Globus pallidus (tissue), 1 donor: ENCODE measurements around the gene MIA.
A peak's percentile ranks its signal among the peaks of the same experiment; 100 is the strongest.
"Not testable (repeated sequence)": the region's sequence is repeated elsewhere in the genome, so short reads cannot be mapped to it uniquely, and the experiment has no call there.

Source experiments
- DNase-seq: peaks from one replicate; pipeline ENCODE4 v3.0.0-alpha.2; 2015; ENCODE audit warnings: low spot score

MIA gene

DNA sequence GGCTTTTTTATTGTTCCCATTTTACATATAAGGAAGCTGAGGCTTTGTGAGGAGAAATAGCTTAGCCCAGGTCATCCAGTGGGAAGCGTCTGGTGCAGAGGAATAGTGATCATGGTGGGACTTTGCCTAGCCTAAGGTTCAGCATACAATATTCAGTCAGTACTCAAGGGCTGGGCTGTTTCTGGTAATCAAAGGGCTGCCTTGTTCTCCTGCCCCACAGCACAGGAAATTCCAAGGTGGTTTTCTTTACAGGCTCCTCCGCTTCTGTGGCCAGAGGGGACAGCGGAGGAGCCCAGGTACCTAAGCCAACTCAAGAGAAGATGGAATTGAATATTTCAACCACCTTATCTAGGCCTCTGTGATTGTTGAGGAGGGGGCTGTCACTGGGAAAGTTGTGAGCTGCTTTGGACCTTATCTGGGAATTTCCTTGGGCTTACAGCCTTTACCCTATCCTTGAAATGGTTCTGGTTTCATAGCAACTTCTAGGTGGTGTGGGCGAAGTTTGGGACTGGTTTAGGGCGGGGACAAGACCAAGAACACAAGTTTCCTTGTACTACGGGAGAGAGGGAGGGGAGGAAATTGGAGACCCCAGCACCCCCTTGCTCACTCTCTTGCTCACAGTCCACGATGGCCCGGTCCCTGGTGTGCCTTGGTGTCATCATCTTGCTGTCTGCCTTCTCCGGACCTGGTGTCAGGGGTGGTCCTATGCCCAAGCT, at the start of gene MIA:
MIA (plus strand) TSS at position 606 of the 716 bp plus-strand sequence; CDS start at position 628, 22 bp downstream.
- DNase-seq, result no peak

DNA sequence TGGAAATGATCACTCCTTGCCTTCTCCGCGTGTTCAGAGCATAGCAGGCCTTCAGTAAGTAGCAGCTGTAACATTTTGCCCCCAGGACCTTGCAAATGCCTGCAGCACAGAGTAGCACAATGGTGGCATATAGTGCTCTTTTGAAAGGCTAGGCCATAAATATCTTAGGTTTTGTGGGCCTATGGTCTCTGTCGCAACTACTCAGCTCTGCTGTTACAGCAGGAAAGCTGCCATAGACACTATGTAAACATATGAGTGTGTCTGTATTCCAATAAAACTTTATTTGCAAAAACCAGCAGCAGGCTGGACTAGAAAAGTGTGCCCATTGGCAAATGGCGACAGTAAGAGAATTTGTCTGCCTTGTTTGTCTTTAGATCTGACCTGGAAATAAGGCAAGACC, 49.0 kb upstream of the MIA start:
- DNase-seq, result no peak

DNA sequence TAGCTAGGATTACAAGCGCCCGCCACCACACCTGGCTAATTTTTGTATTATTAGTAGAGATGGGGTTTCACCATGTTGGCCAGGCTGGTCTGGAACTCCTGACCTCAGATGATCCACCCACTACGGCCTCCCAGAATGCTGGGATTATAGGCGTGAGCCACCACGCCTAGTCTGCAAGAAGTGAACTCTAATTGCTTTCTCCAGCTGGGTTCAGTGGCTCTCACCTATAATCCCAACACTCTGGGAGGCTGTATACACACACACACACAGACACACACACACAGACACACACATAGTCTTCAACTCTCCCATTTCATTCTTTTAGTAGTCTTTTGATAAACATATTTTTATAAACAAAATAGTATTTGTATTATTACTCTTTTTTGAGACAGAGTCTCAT, 45.3 kb upstream of the MIA start:
- DNase-seq, result not testable (repeated sequence)

DNA sequence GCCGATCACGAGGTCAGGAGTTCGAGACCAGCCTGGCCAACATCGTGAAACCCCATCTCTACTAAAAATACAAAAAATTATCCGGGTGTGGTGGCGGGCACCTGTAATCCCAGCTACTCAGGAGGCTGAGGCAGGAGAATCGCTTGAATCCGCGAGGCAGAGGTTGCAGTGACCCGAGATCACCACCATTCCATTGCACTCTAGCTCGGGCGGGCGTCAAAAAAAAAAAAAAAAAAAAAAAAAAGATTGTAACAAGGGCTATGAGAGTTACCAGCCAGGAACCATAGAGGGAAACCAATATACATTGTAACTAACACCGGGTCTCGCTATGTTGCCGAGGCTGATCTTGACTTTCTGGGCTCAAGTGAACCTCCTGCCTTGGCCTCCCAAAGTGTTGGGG, 43.0 kb upstream of the MIA start:
- not testable (repeated sequence) for DNase-seq

DNA sequence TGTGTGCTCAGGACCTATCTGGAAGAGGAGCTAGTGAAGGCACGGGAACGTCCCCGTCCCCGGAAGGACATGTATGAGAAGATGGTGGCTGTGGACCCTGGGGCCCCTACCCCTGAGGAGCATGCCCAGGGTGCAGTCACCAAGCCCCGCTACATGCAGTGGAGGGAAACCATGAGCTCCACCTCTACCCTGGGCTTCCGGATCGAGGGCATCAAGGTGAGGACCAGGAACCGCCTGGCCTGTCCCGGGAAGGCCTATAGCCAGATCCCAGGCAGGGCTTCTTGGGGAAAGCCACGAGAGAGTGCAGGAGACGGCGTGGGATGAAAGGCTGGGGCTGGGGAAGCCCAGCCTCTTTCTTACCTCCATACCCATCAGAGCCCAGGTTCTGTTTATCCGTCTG, 42.2 kb upstream of the MIA start:
- no peak for DNase-seq

DNA sequence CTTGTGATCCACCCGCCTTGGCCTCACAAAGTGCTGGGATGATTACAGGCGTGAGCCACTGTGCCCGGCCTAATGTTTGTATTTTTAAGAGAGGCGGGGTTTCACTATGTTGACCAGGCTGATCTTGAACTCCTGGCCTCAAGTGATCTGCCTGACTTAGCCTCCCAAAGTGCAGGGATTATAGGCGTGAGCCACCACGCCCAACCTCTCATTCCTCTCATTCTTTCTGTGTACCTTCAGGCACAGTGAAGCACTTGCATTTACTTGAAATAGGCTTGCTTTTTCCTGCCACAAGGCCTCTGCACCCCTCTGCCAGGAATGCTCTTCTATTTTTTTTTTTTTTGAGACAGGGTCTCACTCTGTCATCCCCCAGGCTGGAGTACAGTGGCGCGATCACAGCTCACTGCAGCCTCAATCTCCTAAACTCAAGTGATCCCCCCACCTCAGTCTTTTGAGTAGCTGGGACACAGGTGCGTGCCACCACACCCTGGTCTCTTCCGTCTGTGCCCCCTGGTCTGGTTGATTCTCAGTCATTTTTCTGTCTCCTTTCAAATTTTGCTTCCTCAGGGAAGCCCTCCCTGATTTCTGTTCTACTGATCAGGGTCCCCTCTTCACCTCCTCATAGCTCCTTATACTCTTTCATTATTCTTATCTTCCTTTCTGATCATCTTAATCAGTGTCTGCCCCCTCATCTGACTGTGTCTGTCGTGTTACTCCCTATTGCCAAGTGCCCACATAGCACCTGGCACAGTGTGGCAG, 40.1 kb upstream of the MIA start:
- DNase-seq, result no peak

DNA sequence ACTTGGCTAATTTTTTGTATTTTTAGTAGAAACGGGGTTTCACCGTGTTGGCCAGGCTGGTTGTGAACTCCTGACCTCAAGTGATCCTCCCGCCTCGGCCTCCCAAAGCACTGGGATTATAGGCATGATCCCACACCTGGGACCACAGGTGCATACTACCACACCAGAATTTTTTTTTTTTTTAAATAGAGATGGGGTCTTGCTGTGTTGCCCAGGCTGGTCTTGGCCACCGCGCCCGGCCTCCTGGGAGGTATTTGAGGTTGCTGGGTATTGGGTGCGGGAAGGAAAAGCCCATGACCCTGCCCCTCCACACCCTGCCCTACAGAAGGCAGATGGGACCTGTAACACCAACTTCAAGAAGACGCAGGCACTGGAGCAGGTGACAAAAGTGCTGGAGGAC, 38.7 kb upstream of the MIA start:
- no peak for DNase-seq

DNA sequence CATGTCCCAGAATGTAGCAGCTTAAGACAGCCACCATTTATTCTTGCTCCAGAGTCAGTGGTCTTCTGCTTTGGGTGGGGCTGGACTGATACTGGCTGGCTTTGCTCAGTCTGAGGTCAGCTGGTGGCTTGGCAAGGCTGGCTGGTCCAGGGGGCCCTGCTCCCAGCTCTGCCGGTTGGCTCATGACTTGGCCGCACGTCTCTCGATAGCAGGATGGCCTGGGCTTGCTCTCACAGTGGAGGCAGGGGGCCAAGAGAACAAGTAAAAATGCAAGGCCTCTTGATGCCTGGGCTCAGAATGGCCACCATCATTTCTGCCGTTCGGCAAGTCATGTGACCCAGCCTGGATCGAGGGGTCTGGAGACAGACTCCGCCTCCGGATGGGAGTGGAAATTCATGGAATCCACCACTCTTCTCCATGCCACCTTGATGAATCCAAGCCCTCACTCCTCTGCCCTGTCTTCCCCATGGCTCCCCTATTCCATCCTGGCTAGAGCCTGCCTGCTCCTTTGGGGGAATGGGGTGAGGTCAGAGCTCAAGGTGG, 38.1 kb upstream of the MIA start:
- no peak for DNase-seq

DNA sequence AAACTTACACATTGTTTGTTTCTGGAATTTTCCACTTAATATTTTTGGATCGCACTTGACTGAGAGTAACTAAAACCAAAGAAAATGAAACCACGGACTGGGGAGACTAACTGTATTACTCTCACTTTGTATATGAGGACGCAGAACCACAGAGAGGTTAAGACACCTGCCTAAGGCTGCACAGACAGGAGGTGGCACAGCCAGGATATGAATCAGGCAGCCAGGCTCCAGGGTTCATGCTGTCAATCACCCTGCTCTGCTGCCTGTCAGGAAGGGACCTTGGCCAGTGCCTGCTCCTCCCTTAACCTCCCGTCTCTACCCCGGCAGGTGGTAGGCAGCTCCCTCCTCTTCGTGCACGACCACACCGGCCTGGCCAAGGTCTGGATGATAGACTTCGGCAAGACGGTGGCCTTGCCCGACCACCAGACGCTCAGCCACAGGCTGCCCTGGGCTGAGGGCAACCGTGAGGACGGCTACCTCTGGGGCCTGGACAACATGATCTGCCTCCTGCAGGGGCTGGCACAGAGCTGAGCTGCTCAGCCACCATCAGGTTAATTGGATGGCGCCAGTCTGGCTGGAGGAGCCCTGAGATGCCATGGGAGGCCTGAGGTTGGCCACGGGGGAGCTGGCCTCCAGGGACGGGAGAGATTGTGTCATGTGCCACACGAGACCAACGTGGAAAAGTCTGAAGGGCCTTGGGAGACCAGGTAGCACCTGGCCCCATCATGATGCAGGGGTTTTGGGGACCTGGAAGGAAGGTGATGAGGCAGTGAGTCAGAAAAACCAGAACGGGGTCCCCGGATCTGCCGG, 36.1 kb upstream of the MIA start:
- DNase-seq, result no peak

DNA sequence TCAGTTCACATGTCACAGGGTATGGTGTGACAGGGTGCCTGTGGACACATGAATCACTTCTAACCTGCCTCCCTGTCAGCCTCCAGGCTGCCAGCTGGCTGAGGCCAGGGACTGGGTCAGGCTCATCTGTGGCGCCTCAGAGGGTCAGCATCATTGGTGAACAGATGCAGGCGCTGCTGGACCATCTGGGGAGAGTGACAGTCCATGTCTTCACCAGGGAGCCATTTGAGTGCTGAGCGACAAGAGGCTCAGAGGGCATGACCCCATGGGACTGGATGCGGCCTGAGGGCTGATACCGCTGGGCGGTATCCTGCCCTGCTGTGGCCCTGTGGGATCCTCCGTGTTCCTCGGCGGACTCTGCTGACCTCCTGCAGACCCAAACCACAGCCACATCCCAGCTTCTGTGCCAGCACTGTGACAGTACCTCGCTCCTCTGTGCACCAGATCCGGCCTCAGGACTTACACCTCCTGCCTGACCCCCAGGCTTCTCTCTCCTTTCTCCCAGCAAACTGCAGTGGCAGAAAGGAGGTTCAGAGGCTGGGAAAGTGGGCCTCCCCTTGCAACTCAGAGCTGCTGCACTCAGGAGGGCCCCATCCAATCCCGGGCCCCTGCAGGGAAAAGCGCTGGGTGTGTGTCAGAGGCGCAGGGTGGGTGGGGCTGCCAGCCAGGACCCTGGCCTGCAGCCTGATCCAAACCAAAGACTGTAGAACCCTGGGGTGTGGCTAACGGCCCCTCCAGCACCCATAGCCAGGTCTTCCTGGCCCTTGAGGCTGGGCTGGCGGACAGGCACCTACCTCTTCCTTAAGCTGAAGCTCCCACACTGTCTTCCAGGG, 35.2 kb upstream of the MIA start:
- no peak for DNase-seq

DNA sequence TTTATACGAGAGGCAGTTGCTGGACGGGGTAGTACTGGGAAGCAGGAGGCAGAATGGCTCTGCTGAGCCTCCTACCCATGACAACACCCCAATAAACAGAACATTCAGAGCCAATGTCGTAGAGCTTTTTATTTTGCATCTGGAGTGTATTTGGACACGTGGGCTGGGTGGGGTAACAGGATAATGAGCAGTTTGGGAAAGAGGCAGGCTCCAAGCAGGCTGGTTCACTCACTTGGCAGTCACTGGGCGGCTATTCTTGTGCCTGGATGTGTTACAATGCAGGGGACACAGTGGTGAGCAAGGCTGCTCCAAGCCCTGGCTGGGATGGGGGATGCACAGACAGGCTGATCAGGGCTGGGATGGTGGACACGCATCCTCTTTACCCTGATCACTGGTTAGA, 34.6 kb upstream of the MIA start:
- peak; percentile 50 for DNase-seq

DNA sequence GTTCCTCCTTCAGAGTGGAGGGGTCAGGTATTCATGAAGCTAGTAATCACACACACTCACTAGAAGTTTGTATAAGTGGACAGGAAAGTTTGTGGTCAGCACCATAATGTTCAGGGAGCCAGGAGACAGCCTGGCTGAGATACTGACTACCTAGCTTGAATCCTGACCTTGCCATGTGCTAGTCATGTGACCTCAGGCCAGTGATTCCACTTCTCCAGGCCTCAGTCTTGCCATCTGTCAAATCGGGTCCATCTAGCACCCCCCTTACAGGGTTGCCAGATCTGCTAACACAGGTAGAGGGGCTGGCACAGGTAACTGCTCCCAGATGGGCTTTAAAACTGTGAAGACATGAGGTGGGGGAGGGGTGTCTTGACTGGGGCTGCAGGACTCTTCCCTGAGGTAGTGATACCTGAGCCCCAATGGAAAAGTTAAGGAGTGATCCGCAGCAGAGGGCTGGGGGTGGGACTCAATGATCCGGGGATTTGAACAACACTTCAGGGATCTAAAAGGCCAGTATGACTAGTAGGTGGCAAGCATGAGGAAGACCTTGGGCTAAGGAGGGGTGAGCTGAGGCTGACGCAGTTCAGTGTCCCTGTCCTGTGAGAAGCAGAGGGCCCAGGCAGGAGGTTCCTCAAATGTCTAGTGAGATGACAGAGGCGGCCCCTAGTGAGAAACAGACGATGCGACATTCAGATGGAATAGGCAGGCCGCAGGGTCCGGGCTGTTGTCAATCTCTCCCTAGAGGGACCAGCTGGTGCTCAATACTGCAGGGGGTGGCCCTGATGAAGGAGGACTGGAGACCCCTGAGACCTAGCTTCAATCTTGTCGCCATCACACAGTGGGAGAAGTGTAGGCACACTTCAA, 33.6 kb upstream of the MIA start:
- DNase-seq, result no peak

DNA sequence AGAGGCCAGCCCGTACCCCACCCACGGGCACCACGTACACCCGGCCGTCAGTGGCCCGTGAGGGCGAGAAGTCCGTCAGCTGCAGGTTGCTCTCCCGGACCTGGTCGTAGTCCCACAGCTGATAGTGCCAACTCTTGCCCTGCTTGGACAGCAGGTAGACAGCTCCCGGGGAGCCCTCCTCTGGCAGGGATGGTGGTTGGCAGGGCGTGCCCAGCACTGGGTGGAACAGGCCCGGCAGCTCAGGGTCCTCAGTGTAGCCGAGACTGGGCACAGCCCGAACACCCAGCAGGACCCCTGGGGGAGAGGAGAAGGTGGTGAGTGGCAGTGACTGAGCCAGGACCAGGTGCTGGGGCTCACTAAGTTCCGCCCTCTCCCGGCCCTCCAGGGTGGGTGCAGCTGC, 32.8 kb upstream of the MIA start:
- DNase-seq, result no peak

DNA sequence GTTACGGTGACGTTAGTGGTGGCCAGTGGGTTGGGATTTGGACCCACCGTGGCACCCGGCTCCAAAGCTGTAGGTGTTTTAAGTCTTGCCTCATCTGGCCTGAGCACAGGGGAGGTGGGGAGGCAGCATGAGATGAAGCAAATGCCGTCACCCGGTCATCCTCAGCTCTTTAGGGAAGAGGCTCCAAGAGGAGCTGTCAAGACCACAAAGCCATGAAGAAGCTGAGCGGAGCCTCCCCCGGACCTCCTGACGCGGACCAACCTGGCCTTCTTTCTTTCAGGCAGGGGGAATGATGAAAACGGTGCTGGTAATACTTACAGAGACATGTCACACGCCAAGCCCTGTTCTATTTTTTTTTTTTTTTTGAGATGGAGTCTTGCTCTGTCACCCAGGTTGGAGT, 32.4 kb upstream of the MIA start:
- no peak for DNase-seq

DNA sequence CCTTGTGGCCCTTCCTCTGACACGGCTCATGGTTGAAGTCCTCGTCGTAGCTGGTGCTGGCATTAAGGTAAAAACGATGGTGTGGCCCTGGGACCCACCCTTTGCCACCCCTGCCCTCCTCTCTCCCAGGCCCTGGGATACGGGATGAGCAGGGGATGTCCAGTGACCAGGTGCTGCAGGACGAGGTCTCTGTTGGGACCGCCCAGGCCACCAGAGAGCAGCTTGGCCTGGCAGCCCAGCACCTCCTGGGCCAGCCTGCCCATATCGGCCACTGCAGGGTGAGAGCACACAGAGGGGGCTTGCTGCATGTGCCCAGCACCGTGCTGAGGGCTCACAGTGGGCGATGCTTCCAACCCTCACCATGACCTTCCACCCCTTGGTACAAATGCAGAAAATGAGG, 31.4 kb upstream of the MIA start:
- DNase-seq, result no peak

DNA sequence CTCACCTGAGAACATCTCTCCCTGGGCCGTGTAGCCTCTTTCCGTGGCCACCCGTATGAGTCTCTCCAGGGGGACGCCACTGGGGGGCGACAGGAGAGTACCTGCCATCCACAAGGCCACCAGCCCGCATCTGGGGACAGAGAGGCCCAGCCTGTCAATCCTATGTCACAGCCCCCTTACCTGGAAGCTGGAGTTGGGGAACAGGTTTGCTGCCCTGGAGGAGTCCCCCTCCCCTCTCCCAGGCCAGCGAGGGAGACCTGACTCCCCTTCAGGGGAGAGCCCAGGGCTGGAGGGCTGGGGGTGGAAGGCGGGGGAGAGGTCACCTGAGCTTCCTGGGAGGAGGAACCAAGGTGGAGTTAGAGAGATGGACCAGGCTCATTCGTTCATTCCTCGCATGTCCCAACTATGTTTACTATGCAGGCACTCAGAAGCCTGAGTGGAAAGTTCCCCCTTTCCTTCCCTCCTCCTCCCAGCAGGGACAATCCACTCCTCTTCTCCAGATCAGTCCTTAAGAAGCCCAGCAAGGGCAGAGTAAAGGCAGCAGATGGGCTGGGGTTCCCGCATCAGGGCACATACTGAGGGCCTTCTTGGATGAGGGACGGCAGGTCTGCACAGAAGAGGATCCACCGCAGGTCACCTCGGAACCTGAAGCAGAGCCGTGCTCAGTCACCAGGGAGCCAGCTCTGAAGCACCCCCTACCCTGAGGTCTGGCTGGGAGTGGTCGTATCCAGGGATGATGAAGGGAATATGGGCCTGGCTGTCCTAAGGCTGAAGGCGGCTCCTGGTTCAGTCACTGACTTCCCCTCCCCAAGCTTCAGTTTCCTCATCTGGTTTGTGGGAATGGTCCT, 30.5 kb upstream of the MIA start:
- DNase-seq, result no peak

DNA sequence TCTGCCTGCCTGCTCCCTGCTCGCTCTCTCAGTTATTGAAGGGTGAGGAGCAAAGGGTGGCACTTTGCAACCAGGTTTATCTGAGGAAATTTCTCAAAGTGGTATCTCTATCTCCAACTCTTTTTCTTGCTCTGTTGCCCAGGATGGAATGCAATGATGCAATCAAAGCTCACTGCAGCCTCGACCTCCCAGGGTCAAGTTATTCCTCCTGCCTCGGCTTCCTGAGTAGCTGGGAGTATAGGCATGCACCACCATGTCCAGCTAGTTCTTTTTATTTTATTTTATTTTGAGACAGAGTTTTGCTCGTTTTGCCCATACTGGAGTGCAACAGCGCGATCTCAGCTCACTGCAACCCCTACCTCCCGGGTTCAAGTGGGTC, 29.9 kb upstream of the MIA start:
- DNase-seq, result no peak

DNA sequence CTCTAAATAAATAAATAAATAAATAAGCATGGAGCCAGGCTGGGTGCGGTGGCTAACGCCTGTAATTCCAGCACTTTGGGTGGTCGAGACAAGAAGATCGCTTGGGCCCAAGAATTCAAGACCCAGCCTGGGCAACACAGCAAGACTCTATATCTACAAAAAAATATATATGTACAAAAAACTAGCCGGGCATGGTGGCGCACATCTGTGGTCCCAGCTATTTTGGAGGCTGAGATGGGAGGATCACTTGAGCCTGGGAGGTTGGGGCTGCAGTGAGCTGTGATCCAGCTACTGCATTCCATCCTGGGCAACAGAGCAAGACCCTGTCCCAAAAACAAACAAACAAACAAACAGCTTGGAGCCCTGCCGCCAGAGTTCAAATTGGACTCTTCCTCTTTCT, 27.8 kb upstream of the MIA start:
- DNase-seq, result no peak

DNA sequence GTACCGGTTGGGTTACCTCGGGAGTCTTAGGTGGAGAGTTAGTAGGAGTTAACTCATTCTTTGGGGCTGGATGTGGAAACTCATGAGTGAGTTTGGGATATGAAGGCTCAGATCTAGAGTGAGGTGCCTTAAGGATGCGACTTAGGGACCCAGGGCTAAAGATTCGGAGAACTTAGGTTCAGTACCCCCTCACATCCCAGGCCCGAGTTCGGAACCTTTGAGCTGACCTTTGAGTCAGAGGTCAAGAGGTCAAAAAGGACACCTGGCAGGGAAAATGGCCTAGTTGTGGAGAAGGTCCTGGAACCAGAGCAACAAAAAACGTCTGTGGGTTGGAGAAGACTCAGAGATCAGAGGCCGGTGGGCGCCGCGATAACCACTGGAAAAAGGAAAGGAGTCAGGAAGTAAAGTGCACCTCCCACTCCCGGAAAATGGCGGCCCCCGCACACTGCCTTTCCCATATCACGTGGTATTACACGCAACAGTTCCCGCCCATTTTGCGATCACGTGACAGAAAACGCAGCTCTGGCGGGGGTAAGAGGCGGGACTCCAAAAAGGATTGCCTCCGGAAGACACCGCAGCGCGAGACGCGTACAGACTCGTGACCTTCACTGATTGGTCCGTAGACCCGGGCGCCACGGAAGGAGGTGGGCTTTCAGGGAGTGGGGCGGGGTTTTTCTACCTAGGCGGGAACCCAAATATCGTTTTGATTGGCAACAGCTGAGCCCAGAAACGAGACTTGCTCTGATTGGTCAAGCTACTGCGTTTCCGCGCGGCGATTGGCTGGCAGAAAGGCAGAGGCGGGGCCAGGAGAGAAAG, 25.1 kb upstream of the MIA start, which contains the start of gene ACTMAP:
ACTMAP (minus strand) TSS at position 420 of the 816 bp plus-strand sequence. CDS start 674 bp downstream, outside the sequence.
- DNase-seq, result peak; percentile 100
